NCI-H2081 treated with DMSO at 0.1 percent for 48 hours (cell line): ENCODE results near the gene PATJ.
"Not testable (repeated sequence)": the region's sequence is repeated elsewhere in the genome, so short reads cannot be mapped to it uniquely, and the experiment has no call there.

Experiments used
- DNase-seq: peaks from one replicate; lab custom pipeline; 2025; lab: John Stamatoyannopoulos, UW

Gene PATJ

DNA sequence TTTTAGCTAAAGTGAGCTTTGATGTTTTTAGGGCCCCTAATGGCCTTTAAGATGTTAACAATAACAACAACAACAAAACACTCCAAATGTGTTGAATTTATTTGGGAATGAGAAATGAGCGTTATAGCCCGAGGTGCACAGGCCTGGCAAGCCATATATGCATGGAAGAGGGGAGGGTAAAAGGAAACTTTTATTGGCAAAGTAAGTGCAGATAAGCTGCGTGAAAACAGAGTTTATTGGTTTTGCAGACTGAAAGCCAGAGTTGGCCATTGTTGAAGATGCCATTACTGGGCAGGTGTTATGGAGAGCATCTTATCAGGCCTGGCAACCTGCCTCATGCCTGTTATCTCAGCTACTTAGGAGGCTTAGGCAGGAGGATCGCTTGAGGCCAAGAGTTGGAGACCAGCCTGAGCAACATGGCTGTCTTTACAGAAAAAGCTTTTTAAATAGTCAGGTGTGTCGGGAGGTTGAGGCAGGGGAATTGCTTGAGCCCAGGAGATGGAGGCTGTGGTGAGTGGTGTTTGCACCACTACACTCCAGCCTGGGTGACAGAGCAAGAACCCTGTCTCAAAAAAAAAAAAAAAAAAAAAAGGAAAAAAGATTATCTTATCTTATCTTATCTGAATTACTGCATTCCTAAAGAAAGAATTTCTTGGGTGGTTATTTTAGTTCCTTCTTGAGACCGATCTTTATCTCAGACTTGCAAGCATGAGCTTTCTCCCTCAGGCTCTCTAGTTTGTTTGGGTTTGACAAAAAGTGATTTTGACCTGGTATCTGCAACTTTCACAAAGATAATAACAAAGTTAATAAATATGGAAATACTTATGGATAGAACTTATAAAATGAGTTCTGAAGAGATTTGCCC is 1.7 kb downstream of the PATJ start:
- no peak for DNase-seq

DNA sequence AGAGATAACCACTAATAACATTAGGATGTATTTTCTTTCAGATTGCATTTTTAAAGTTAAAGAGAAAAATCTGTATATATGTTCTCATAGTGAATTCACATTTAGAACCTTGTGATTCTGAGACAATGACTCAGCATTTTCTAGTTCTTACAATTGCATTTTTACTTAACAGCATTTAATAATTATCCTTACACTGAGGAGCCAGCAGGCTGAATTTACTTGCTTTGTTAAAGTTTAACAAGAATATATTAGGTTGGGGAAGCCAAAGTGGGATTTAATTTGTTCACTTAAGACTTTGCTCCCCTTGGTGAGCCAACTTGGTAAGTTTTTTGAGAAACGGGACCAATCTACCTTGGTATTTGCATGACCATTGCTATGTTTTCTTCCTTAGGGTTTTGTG is 4.5 kb downstream of the PATJ start:
- DNase-seq: no peak

DNA sequence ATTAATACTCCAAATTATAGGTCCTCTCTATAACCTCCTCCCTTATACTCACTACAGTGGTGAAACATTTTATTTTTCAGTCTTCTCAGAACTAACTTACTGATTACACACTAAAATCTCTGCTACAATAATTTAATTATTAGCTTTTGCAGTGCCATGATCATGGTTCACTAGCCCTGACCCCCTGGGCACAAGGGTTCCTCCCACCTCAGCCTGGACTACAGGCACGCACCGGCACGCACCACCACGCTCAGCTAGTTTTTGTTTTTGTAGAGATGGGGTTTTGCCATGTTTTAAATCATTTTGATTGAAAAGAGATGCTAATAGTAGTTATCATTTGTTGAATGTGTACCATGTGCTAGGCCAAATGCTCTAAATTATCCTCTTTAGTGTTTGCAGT is 6.3 kb downstream of the PATJ start:
- no peak for DNase-seq

DNA sequence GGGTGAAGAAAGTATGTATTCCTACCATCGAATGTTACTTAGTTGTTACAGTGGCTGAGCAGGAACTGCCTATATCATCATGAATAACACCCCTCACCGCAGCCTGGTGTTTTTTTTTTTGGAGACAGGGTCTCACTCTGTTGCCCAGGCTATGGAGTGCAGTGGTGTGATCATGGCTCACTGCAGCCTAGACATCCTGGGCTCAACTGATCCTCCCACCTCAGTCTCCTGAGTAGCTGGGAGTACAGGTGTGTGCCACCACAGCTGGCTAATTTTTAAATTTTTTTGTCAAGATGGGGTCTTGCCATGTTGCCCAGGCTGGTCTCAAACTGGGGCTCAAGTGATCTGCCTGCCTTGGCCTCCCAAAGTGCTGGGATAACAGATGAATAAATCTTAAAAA is 7.3 kb downstream of the PATJ start:
- no peak for DNase-seq

DNA sequence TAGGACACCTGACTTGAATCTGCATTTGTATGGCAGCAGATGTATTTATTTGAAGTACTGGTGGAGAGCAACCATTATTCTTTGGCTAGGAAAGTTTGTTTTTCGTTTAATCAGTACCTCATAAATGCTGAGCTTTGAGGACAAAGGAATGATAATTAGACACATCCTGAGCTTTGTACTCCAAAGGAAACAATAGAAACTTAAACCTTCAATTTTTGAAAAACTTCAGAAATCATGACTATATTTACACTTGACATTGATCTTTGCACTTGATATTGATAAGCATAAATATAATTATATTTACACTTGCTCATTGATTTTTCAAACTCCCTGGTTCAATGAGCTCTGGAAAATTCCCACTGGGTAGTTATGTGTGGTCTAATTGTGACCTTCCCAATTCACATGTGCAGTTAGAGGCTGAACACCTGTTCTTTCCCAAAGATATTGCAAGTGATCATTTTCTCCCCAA is 10.7 kb downstream of the PATJ start:
- DNase-seq: no peak

DNA sequence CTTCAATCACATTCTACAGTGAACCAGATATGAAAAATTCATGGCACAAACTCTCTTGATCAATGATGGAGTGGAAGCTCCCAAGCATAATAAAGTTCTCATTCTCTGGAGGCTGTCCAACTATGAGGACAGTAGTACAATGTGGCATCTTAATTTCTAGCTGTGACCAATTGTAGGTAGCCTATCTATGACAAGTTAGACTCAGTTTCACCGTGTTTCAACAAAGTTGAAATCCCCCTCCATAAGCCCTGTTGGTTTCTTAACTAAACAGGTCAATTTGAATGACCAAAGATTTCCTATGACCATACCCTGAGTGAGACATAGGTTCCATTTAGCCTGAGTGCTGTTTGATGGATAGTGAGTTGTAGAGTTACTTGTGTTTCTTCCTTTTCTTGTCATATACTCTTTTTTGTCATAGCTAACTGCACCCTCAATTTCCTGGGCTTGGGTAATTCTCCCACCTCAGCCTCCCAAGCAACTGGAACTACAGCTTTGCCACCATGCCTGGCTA is 11.8 kb downstream of the PATJ start:
- no peak for DNase-seq

DNA sequence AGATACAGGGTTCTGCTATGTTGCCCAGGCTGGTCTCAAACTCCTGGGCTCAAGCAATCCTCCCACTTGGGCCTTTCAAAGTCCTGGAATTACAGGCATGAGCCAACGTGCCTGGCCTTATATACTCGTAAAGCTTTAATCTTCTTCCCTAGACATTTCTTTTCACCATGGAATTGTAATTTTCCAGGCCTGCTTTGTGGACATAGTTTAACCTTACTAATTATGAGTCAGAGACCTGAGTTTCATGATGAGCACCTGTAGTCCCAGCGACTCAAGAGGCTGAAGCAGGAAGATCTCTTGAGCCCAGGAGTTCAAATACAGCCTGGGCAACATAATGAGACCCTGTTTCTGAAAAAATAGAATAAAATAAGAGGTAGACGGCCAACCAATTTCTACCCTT is 12.3 kb downstream of the PATJ start:
- DNase-seq: no peak

DNA sequence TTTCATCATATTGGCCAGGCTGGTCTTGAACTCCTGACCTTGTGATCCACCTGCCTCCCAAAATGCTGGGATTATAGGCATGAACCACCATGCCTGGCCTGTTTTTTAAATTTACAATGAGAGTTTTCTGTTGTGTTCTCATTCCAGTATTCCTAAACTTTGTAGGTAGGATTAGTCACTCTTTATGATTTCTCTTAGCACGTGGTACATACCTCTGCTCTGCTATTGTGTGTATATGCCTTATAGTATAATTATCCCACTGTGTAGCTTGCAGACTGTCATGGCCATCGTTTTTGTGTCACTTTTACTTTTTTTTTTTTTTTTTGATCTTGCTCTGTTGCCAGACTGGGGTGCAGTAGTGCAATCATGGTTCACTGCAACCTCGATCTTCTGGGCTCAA is 14.5 kb downstream of the PATJ start:
- no peak for DNase-seq

DNA sequence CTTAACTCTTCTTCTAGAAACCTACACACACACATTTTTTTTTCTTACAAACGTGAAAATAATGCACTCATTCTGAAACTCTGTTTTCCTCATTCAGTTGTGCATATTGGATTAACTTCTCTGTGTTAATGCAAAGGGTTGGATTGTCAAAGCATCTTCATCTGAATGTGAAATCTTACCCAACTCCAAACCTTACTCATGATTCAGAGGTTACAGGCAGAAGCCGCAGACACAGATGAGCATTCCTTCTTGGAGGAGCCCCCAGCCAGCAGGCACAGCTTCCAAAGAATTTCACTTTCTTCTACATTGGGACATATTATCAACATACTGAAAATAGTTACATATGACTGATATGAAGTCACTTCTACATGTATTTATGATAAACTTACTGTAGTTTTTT is 15.7 kb downstream of the PATJ start:
- no peak for DNase-seq

DNA sequence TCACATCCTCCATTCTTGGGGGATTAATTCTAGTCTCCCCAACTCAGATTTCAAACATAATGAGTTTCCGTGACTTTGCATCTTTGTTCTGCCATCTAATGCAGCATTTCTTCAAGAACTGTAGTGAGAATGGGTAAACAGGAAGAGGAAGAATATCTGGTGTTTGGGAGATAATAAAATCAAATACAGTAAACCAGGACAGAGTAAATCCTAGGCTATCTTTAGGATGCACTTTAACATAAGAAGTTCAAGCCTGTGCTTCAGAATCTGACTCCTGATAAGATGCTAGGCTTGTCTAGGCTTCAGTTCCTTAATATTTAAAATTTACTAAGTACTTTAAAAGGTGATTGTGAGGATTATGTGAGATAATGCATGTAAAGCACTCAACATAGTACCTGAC is 27.9 kb downstream of the PATJ start:
- no peak for DNase-seq

DNA sequence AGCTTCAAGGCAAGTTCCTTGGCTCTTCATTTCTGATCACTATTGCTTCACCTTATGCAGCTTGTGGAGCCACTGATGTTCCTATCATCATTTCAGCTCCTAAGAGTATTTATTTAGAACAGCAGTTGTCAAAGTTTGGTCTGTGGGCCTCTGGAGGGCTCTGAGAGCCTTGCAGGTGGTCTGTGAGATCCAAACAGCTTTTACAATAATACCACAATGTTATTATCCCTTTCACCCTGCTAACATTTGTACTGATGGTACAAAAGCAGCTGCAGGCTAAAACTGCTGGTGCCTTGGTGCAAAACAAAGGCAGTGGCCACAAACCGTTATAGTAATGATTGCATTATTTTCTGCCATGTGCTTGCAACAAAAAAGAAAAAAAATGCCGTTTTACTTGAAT is 33.8 kb downstream of the PATJ start:
- no peak for DNase-seq

DNA sequence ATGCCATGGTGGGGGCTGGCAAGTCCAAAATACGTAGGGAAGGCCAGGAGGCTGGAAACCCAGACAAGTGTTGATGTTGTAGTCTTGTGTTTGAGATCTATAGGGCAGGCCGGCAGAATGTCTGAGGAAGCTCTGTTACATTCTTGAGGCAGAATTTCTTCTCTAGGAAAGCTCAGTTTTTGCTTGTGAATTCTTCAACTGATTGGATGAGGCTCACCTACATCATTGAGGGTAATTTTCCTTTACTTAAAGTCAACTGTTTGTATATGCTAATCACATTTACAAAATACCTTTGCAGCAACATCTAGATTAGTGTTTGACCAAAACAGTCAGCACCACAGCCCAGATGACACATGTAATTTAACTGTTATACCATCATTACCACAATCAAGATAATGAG is 37.0 kb downstream of the PATJ start:
- DNase-seq: no peak

DNA sequence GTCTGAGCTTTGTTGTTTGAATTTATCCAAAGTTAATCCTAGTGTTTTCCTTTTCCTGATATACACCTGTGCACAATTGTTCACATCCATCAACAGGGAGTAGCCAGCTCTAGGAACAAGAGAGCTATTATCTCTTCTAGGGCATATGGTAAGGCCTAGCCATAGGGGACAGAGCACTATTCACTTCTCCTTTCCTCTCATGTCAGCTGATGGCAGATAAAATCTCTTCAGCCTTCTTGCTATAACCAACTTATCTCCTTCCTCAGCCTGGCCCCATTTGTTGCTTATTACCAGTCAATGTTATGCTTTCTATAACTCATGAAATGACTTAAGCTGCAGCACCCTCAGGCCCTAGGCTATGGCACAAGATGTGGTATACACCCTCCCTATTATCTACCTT is 38.9 kb downstream of the PATJ start:
- no peak for DNase-seq

DNA sequence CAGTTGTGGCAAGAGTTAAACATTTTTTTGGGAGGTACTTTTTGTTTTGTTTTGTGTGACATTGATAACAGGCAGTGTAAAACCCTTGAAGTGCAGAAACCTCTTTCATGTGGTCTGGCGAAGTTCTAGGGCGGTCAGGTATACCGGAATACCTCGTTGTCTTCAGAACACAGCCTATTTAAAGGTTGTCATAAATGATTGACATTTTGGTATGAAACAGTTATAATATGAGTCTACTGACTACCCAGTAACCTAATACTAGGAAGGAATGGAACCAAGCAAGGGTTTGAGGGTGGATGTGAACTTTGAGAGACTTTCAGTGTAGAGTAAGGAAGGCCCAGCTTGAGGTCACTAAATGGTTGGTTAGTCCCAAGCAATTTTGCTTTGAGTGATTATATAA is 40.5 kb downstream of the PATJ start:
- DNase-seq: no peak

DNA sequence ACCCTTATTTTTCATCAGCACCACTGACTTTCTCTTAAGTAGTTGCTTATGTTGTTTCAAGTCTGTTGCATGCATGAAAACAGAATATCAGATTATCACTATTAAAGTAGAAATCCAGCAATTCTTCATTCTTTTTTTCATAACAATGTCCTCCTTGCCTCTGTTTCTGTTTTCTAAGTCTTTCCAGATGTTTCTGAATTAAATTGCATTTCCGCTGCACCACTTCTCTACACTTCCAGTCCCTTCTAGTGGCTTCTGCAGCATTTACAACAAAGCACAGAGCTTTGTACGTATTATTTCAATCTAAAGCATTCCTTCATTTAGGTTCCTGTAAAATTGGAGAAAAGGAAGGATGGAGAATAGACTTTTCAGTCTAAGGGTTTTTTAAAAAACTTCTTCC is 42.4 kb downstream of the PATJ start:
- DNase-seq: no peak

DNA sequence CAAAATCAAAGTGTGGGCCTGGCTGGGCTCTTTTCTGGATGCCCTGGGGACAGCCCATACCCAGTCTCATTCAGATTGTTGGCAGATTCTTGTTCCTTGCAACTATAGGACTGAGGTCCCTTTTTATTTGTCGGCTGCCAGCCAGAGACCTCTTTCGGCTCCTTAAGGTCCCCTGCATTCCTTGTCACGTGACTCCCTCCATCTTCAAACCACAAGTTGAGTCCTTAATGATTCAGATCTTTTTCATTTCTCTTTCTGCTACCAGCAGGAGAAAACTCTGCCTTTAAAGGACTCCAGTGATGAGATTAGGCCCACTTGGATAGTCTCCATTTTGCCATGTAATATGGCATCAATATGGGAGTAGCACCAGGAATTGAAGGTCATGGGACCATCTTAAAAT is 48.6 kb downstream of the PATJ start:
- DNase-seq: no peak

DNA sequence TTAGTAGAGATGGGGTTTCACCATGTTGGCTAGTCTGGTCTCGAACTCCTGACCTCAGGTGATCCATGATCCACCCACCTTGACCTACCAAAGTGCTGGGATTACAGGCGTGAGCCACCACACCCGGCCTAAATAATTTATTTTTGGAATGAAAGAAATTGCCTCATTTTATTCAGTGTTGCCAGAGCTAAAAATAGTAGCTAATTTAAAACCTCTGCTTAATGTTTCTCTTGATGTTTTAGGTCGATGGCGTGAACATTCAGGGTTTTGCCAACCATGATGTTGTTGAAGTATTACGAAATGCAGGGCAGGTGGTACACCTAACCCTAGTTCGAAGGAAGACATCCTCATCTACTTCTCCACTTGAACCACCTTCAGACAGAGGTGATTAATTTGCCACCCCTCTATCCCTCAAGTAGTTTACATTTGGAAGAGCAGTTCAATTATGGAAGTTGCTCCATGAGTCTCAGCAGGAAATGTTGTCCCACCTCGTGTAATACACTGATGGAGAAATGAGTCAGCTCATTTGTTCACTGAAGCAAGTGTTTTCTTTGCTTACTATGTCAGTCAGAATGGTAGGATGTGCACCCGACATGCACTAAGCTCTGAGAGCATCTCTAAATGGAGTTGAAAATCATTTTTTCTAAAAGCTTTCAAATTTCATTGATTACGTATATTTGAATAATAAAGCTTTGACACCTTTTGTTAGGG is 54.9 kb downstream of the PATJ start:
- DNase-seq: no peak

DNA sequence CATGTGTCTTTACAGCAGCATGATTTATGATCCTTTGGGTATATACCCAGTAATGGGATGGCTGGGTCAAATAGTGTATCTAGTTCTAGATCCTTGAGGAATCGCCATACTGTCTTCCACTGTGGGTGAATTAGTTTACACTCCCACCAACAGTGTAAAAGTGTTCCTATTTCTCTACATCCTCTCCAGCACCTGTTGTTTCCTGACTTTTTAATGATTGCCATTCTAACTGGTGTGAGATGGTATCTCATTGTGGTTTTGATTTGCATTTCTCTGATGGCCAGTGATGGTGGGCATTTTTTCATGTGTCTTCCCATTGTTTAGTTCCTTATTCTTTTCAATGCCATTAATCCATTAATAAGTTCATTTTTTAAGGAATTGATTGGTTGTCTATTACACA is 58.8 kb downstream of the PATJ start:
- not testable (repeated sequence) for DNase-seq

DNA sequence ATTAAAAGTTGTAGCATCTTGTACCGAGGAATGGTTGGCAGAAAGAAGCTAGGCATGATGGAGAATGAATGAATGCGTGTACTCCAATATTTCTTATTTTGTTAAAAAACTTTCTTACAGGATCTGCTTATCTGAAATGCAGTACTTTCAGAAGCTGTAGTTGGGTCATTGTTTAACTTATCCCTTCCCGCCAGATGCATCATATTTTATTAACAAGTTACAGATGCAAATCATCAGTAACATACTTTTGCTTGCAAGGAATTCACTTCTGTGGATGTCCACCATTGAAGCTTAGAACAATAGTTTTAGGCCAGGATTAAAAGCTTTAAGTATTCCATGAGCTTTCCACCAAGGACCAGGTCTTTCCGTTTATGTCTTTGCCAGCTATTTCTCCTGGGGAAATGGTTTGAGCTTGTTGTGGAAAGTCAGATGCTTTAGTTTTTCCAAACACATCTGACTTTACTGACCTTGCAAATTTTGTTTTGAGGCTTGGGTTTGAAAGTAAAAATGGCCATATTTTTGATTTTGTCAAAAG is 65.4 kb downstream of the PATJ start:
- no peak for DNase-seq

DNA sequence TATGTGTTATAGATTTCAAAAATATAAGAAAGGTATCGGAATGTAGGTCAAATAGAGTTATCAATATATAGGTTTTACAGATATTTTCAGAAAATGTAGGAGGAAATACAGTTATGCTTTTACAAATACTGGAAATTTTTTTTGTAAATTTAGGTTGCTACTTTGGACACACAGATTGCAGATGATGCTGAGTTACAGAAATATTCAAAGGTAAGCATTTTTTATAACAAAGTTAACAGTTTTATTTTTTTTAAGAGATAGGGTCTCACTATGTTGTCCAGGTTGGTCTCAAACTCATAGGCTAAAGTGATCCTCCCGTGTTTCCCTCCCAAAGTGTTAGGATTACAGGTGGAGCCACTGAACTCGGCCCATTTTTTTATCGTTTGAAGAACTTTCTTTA is 66.0 kb downstream of the PATJ start:
- no peak for DNase-seq

DNA sequence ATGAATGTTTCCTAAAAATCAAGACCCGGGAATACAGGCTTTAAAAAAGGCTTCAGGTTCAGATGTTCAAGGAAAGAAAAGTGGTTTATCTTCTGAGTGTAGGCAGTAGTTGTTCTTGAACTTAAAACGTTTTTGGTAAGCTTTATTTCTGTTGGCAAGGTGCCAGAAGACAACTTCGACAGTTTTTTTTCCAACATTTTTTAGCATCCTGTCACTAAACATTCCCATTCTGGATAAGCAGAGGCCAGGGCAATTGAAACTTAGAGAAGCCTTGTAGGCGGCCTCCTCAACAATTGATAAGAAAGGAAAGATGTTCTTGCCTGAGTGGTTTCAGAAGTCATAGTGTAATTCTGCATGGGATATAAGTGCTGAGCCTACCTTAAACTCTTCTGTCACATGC is 66.7 kb downstream of the PATJ start:
- DNase-seq: no peak

DNA sequence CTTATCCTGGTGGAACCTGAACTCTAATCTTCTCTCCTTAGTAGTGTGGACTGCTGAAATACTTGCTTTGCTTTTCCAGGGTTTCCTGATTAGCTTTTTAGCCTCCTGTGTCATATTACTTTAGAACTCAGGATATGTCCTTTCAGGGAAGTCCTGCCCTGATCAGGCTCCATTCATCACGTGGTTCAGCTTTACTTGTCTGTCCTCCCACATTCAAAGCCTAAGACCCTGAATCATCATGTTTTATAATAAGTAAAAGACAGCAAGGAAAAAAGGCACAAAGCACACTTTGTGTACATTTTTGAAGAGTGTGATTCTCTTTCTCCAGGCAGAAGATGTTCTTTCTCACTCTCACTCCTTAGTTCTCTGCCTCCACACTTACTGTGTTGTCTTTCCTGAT is 70.6 kb downstream of the PATJ start:
- no peak for DNase-seq

DNA sequence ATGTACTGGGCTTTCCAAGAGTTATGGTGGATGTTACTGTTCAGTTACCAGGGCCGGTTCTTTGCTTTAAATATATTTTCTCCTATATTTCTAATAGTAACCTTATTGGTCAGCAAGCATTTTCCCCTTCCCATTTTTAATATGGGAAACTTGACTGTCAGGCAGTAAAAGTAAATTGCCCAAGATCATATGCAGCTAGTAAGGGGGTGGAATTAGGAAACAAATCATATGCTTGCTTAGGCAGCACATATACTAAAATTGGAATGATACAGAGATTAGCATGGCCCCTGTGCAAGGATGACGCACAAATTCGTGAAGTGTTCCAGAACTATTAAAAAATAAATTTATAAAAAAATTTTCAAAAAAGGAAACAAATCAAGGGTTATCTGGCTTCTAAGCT is 73.9 kb downstream of the PATJ start:
- no peak for DNase-seq
